CD4-positive, alpha-beta T cell treated with Interleukin-17A for 1 hour (primary cell): Measurements from ENCODE around the gene PCGF5.
"Not testable (repeated sequence)": the region's sequence is repeated elsewhere in the genome, so short reads cannot be mapped to it uniquely, and the experiment has no call there.

Experiments used
- DNase-seq: peaks from one replicate; pipeline ENCODE4 v3.0.0-alpha.2; 2020

Gene PCGF5

DNA sequence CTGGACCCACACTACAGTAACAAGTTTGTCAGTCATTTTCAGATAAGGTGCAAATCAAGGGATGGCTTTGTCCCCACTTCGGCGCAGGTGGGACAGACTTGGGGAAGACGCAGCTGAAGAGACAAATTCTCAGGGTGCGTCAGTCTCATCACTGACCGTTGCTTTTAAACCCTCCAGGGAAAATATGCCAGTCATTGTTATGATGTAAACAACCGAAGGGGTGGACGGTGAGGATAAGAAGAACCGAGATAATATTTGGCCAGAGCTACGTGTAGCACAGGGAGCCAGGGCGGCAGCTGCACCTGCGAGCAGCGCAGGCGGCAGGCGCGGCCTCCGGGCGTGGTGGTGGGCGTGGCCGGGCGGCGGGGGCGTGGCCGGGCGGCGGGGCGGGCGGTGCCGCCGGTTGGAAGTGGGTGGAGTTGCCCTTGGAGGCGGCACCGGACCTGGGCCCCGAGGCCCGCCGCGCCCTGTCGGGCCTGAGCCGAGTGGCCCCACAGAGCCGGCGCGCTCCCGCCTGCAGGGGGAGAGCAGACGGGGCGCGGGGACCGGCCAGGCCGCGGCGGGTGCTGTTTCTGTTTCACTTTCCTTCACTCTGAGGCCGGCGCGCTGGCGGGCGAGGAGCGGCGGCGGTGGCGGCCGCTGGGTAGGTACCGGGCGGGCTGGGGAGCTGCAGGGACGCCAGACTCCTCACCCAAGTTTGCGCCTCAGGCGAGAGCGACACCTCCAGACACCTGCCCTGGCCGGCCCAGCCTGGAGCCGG, at the start of gene PCGF5:
Gene PCGF5, plus strand, starts transcription at position 470 of the 760 bp plus-strand sequence. CDS start 2,209 bp downstream, outside the sequence.
- DNase-seq = peak; percentile 95

DNA sequence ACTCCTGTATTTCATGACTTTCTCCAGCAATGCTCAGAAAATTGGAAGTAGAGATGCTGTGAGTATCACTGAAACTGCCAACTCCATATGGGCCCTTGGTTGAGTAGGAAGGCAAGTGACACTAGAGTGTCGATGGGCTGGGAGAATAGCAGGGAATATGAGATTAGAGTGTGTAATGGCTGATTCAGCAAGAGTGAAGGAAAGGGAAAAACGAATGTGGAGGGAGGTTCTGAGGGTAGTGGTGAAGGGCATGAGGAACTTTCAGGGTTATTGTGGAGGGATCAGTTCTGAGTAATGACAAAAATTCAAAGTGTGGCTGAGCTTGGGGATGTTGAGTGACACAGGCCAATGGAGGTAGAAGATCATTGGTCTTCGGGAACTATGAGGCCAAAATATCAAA, 49.0 kb upstream of the PCGF5 start:
- no peak for DNase-seq

DNA sequence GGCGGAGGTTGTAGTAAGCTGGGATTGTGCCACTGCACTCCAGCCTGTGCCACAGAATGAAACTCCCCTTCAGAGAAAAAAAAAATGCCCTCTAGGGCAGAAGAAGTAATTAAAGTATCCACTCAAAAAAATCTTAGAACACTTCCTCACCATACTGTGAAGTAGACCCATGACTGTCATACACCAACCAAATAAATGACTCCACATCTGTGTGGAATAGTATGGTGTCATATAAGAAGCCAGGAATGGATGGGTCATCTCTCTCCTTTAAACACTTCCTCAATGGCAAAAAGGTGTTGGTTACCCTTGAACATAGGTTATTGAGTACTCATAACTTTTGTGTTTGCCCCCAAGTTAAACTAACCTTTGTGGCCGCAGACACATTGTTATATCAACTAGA, 48.1 kb upstream of the PCGF5 start:
- no peak for DNase-seq

DNA sequence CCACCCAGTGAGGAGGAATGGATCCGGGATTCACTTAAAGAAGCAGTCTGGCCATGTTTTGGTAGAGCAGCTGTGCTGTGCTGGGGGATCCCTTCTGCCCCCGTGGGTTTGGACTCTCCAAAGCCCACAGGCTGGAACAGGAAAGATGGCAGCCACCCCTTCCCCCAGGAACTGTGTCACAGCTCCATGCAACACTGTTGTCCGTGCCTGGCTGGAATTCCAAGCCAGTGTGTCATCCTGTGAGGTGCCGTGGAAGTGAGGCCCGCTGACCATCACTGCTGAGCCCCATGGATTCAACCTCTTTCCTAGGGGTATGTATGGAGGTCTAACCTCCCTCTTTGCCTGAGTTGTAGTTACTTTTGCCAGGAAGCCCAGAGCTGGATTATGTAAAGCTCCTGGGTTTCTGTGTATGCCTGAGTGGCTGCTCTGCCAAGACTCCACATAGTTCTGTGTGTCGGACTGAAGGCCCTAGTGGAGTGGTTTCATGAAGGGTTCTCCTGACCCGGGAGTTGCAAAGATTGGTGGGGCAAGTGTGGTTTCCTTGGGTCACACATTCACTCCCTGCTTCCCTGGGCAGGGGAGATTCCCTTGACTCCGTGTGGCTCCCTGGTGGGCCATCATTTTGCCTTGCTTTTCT, 35.1 kb upstream of the PCGF5 start:
- no peak for DNase-seq

DNA sequence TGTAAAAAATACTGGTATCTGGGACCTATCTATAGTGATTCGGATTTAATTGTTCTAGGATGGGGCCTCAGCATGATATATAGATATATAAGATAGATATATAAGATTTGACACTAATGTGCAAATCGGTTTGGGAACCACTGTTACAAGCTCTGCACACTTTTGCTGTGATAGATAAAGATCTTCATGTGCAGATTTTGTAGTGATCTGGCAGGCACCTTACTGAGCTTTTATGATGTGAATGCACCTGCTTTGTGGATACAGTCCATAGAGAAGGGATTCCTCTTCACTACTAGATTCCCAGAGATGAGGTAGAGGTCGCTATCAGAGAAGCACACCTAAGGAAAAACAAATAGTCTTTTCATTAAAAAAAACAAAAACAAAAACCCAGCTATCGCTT, 33.3 kb upstream of the PCGF5 start:
- DNase-seq = no peak

DNA sequence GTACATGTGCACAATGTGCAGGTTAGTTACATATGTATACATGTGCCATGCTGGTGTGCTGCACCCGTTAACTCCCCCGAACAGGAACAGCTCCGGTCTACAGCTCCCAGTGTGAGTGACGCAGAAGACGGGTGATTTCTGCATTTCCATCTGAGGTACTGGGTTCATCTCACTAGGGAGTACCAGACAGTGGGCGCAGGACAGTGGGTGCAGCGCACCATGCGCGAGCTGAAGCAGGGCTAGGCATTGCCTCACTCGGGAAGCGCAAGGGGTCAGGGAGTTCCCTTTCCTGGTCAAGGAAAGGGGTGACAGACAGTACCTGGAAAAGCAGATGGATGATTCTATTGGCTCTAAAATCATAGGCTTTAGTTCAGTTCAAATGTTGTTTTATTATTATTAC, 32.5 kb upstream of the PCGF5 start:
- not testable (repeated sequence) for DNase-seq

DNA sequence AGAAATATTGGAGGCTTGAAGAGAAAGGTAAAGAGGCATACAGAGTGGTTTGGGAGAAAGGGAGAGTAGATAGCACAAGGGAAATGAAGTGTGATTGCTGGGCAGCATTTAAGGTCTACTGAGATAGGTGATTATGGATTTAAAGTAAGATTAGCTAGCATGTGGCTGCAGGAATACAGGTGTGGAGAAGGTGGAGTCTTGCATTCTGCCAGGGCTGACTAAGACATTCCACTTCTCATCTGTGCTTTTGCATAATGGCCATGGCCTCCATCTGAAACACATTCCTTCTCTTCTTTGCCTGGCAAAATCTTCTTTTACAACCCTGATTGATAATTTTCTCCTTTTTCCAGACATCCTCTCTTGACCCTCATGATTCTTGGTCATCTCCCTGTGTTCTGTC, 31.6 kb upstream of the PCGF5 start:
- DNase-seq = no peak

DNA sequence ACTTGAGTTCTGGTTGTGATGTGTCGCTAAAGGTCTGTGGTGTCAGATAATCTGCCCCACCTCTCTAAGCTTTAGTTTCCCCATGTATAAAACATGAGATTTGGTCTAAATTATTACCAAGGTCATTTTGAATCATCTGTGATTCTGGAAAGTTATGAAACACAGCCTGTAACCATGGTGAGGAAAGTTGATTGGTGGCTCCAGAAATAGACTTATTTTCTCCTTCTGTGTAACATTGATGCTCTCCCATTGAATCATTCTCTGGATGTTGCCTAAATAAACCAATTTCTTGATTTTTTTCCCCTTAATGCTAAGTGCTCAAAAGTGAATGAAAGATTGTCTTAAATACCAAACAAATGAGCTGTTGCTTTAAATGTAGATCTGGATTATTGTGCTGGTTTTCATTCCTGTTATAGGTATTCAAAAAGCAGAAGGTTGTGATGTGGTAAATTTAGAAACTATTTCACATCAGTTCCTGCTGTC, 30.0 kb upstream of the PCGF5 start:
- no peak for DNase-seq

DNA sequence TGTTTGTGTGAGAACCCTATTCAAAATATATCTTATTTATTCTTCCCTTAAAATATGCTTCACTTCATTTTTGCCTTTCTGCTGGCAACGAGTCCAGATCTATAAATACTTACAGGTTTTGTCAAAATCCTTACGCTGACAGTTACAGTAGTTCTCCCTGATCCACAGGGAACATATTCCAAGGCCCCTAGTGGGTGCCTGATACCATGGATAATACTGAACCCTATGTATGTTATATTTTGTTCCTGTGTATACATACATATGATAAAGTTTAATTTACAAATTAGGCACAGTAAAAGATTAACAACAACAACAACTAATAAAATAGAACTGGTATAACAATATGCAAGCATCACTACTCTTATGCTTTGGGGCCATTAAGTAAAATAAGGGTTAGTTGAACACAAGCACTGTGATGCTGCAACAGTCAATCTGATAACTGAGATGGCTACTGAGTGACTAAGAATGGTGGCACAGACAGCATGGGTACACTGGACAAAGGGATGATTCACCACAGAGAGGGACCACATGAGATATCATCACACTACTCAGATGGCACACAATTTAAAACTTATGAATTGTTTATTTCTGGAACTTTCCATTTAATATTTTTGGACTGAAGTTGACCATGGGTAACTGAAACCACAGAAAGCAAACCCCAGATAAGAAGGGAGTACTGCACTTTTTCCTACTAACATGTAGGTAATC, 29.4 kb upstream of the PCGF5 start:
- no peak for DNase-seq

DNA sequence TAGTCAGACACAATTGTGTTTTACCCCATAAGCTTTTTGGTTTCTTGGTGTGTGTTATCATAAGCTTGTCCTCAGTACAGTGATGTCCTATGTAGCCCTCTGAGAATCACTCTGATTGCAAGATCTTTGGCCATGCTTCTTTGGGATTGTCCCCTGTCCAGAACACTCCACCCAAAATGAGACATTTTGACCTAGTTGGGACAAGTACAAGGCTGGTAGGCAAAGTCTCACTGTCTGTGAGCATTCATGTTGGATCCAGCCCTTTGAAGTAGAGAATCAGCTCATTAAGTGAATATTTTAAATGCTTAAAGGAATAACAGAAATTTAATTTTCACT, 28.9 kb upstream of the PCGF5 start:
- DNase-seq = no peak

DNA sequence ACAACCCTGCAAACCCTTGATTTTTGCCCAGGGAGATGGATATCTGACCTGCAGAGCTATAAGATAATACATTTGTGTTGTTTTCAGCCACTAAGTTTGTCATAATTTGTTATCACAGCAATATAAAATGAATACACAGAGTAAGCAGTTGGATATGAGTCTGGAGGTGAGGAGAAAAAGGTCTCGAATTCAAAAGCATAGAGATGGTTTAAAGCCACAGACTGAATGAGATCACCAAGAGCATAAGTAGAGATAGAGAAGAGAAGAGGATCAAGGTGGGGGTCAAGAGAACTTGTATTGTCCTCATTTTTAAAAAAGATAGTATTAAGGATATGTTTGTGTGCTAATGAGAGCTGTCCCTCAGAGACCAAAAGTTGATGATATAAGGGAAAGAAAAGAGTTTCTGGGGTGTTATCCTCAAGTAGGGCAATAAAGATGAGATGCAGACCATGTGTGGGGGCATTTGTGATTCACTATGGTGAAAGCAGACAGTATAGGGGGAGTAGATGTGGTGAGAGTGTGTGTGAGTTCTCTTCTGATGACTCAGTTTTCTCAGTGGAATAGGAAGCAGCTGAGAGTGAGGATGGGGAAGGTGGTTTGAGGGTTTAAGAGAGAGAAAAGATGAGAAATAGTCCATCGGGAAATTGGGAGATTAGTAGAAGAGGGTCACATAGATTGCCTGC, 25.8 kb upstream of the PCGF5 start:
- DNase-seq = no peak

DNA sequence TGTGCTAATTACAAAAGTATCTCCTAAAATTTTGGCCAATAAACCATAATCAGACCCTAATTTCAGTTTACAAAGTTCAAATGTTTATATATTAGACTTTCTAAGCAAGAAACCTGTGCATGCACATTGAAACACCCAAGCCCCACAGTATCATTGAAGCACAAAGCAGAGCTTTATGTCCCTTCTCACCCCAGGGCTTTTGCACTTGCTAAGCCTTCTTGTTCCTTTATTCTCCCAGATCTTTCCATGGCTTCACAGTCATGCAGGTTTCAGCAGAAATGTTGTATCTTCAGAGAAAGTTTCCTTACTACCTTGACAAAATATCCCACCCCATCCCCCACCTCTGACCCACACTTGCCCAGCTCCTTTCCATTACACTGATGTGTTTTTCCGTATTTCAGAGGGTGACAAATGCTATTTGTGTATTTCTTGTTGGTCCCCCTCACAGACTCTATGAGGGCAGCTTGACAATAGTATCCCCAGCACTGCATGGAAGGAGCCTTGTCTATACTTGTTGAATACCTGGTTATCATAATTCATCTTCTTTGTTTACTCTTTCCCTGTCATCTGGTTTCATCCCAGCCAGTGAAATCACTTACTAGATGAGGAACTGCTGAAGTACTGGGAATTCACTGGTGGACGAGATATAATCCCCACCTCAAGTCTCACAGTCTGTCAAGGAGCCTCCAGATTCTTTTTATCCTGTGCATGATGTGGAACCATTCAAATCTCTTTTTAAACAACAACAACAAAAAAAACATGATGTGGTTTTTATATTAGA, 24.0 kb upstream of the PCGF5 start:
- no peak for DNase-seq

DNA sequence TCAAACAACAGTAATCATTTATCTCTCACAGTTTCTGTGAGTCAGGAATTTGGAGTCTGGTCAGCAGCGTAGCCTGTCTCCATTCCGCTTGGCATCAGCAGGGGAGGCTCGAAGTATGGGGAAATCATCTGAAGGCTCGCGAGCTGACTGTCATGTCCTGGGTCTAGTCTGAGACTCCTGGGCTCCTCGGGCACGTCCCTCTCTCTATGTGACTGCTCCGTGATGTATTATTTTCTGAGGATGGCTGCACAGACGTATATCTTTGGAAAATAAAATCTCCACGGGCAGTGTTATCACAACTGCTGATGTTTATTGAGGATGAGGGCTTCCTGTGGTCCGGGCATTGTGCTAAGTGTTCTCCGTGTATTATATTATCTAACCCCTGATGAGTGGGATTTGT, 23.3 kb upstream of the PCGF5 start:
- DNase-seq = no peak

DNA sequence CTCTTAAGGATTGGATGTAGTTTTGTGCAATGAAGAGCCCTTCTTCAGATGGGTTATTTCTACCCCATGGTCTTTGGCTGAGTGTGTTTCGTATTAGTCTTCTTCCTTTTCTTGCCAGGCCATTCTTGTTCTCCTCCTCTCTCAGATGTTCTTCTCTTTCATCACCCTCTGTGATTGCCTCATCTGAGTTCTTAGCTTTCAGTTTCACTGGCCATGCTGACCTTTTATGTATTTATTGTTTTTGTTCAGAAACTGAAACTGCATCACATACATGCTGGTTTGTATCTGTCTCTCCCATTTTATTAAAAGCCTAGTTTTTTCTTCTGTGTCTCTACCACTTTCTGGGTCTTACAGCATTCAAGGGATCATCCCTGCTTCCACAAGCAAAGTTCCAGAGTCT, 21.7 kb upstream of the PCGF5 start:
- peak; percentile 65 for DNase-seq

DNA sequence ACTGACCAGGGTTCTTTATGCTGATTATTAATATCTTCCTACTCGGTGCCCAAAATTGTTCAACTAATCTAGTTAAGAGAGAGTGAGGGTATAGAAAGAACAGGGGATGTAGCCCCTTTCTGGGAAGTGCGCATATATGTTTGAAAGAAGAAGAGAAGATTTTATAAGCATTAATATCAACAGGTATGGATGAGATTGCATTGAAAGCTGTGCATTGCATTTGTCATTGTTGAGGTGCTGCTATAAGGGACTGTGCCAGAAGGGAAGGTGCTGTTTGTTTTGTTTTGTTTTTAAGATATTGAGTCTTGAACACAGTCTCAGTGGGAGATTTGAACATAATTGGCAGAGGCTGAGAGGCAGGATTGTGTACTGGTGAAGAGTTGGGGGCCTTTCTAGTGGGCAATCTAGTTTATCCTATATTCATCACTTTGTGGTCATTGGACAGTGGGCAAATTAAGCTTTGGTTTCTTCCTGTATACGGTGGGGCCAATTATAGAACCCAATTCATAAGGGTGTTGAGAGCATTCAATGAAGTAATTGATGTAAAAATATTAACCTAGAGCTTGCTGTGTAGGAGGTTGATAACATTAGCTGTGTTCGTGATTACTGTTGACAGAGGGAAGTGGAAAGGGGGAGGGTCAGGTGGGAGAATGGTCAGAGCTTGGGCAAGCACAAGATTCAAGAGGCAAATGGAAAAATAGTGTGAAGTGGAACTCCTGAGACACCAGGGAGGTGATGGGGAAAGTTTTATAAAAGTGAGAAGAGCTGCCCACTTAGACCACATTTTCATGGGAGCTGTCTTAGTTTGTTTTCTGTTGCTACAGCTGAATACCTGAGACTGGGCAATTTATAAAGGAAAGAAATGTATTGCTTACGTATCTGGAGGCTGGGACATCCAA, 19.9 kb upstream of the PCGF5 start:
- DNase-seq = no peak

DNA sequence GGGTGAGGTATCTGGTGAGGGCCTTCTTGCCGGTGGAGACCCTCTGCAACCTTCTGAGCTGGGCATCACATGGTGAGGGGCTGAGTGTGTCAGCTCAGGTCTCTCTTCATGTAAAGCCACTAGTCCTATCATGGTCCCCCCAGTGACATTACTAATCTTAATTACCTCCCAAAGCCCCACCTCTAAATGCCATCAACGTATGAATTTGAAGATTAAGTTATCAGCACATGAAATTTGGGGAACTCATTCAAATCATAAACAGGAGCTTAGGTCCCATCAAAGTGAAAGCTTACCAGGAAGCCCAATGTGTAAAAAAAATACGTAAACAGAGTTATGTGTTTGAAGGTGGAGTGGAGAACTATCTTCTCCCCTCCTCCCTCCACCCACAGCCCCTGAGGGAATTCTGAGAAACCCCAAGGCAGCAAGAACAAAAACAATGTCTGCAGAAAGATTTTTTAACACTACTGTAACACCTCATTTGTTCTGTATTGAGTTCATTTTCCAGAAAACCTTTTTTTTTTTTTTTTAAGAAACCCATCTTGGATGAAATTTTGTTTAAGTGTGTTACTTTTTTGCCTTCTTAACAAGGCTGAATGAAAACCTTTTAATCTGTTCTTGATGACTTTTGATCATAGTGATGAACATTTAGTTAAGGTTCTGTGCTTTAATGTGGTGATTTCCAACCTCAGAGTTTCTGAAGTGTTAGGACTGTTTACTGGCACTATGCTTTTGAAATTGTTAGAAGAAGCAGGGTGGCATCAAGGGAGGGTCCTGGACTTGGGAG, 19.1 kb upstream of the PCGF5 start:
- peak; percentile 60 for DNase-seq

DNA sequence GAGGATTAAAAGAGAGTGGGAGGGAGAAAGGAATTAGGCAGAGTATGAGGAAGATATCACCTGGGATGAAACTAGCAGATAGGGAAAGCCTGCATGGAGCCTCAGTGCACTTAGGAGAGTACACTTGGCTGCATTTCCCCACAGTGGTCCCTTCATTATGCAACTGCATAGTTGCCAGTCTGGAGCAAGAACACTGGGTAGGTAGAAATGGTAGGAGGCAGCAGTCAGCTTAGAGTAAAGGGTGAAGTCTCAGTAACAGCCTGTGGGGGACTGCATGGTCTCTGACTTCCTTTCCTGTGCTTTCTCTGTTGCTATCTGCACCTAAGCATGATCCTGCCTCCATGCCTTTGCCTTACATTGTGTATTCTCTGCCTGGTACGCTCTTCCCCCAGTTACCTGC, 14.0 kb upstream of the PCGF5 start:
- DNase-seq = no peak

DNA sequence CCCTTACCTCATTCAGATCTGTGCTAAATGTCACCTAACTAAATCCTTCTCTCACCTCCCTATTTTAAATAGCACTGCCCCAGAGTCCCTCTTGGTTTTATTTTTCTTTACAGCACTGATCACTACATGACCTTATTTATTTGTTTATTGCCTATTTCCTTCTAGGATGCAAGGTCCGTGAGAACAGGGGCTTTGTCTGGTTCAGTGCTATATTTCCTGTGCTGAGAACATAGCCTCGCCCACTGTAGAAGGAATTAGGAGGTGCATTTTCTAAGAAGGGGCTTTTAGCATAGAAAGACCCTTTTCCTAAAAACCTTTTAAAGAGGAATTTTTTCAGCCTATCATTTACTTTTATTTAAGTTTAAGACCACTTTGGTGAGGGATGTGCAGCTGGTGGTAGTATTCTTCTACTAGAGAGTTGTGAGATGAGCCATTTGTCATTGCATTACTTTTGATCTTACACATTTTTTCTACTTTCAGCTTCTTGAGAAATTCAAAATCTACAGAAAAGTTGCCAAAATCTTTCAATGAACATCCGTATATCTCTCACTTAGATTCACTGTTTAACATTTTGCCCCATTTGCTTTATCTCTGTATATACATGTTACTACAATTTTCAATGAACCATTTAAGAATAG, 13.5 kb upstream of the PCGF5 start:
- DNase-seq = no peak

DNA sequence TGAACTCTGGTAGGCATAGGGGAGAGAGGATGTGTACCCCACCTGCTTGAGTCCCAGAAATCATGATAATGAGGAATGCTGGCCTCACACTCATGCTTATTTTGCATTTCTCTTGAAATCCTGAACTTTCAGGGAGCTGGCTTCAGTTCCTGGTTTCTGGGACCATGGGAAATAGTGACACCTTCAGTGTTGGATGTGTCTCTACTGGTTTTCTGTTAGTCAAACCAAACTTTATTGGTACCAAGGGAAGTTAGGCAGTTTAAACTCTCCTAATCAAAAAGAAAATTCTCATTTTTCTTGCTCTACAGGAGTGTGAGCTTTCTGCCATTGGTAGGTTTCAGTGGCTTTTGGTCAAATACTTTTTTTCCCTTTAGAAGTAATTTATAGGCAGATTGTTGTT, 11.8 kb upstream of the PCGF5 start:
- DNase-seq = no peak

DNA sequence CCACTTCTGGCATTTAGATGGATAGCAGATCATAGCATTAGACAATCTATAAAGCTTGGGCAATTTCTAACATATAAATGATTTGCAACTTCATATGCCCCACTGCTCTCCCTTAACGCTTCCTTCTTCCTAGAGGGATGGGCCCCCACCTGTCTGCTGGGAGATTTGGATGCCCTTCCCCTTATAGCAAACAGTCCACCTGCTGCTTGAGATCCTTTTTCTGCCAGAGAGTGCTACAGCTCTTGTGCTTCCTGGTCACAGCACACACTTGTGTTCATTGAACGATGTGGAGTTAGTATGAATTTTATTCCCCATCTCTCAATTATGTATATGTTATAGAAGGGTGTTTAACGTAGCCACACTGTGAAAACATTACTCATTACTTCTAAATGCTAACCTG, 10.4 kb upstream of the PCGF5 start:
- no peak for DNase-seq
